HG03135 (cell line): Measurements from ENCODE around the gene DNAAF3.
"Not testable (repeated sequence)": the region's sequence is repeated elsewhere in the genome, so short reads cannot be mapped to it uniquely, and the experiment has no call there.

Source experiments
- ATAC-seq: cut with Tn5 transposase; IDR thresholded peaks from one replicate; pipeline ENCODE4 v1.9.1; 2021; ENCODE audit warnings: mild to moderate bottlenecking, moderate library complexity; ENCODE audit not compliant: unreplicated experiment

DNAAF3 gene

DNA sequence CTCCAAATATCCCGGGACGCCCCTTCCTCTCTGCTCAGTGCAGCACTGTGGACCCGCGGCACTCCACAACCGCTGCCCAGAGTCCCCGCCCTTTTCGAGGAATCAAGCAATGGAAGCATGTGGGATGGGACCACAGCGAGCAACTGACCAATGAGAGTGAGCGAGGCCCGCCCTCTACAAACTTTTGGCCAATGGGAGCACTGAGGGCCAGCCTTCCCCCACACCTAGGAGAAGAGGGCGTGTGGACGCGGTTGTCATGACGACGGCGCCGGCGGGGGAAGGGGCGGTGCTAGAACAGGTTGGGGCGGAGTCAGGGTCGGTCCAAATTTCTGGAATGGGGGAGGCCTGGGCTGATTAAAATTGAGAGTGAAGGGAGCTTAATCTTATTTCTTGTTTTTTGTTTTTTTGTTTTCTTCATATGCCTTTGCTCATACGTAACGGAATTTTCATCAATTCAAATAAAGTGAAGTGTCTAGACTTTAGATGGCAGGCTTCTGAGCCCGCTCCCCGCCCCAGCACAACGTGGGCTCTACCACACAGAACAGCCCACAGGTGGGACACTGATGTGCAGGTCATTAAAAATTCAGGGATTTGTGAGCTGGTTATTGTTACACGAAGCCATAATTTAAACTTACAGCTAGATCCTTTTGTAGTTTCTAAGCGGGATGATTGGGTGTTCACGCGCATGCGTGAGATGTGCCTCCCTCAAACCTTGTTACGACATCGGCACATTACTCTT is at the start of gene DNAAF3:
Gene DNAAF3, minus strand, starts transcription at position 84 of the 739 bp plus-strand sequence. CDS start 200 bp downstream, outside the sequence.
- ATAC-seq: peak; percentile 74

DNA sequence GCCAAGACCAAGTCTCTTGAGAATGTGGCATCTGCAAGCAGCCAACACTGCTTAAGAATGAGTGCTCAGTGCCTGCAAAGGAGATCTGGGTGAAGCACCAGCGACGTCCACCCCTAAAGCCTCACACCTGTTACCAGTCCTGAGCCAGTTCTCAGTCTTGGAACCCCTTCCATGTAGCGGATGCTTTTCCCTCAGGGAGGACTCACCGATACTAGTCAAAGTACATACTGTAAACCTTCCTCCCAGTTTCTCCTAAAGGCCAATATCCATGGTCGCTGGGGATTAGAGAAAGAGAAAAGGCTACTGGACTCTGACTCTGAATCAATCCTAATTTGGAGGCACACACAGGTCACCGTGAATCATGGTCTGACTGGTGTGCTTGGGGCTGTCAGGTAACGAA is 47.1 kb upstream of the DNAAF3 start:
- ATAC-seq: no peak

DNA sequence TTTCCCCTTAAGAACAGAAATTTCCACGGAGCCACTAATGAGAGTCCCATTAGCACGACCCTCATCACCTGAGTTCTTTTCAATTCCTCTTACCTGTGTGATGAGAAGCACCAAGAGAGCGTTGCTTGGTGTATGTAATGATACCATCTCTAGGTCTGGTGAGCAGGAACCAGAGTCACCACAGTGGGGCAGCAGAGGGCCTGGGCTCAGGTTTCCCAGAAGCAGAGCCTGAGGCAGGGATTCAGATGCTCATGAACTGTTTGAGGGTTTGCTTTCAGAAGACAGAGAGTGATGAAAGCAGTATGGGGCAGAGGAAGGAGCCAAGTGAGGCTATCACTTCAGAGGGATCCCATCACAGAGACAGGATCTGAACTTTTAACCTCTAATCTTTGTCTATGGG is 46.0 kb upstream of the DNAAF3 start:
- no peak for ATAC-seq

DNA sequence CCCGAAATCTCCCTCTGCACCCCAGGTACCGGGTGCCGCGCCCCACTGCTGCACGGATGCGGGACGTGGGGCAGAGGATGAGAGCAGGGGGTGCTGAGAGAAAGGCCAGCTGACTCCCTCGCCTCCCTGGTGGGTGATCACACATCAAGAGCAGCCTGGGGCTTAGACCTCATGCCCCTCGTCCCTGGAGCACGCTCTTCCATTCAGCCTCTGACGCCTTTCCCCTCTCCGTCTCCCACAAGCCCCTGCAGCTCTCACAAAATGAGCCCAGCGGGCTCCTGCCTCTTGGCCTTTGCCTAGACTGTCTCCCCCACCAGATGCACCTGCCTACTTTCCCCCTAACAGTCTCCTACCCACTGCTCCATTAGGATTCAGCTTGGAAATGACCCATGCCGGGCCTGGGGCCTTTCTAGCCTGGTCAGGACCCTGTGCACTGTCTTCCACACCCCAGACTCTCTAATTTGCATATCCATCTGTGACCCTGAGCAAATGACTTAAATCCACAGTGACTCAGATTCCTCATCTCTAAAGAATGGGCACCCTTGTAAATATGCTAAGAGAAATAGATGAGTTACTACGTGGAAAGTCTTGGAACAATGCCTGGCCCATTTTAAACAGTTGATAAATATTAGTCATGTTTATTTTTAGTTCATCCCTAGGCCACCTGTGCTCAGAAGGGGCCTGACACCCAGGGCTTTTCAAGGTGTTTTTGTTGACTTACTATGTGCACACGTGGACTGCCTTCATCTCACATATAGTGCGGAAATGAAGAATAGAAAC is 43.5 kb upstream of the DNAAF3 start:
- no peak for ATAC-seq

DNA sequence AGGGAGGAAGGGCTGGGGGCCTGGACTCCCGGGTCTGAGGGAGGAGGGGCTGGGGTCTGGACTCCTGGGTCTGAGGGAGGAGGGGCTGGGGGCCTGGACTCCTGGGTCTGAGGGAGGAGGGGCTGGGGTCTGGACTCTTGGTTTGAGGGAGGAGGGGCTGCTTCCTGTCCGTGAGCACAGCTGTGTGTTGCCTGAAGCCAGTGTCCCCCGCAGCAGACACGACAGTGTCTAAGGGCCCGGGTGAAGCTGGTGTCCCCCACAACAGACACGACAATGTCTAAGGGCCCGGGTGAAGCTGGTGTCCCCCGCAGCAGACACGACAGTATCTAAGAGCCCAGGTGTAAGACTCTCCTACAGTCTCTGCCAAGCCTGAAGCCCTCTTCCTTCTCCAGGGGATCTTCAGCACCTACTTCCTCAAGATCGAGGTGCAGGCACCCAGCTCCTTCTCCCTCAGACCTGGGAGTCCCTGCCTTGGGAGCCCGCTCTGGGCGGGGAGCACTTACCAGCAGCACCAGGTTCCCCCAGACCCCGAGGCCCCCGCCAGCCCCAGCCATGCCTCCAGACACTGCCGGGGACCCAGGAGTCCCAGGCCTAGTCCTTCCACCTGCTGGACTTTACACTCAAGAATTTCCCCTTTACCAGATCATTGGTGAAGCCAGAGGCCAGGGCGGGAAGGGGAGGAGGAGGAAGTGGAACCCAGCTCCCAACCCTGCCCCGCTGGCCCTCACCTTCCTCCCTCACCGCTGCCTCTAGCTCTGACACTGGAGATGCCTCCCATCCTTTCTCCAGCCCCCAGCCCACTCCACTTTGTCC is 42.7 kb upstream of the DNAAF3 start, which contains the start of gene PTPRH:
Gene PTPRH, minus strand, starts transcription at position 622 of the 813 bp plus-strand sequence. Its CDS starts 68 bp downstream, at position 554.
- no peak for ATAC-seq

DNA sequence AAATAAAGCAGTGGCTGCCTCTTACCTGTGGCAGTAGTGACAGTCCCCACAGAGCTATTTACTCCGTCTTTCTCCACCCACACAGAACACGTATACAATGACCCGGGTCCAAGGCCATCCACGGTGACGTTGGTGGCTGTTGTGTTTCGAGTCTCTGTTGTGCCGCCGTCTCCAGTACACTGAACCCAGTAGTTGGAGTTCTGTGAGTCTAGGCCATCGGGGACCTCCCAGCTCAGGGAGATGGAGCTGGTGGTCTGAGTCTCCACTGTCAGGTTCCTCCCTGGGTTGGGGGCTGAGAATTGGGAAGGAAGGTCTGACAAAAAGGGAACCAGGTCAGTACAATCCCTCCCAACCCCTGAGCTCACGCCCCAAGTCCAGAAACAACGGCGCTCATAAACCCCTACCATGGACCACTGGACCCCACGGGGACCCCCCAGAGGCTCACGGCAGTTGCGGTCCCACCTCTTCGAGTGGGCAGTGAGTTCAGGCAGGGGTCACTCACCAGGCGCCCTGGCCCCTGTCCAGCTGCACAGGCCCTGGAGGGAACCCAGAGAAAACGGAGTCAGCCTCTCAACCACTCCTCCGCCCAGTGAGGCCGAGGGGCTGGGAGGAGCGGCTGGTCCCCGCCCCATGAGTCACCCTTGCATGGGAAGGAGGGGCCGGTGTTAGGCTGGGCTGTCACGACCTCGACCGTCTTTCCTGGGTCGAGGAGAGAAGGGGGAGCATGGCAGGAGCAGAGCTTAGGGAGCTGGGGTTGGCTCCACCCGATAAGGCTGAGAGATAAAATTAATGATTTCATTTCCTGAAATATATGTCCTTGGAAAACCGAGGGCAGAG is 40.5 kb upstream of the DNAAF3 start:
- no peak for ATAC-seq

DNA sequence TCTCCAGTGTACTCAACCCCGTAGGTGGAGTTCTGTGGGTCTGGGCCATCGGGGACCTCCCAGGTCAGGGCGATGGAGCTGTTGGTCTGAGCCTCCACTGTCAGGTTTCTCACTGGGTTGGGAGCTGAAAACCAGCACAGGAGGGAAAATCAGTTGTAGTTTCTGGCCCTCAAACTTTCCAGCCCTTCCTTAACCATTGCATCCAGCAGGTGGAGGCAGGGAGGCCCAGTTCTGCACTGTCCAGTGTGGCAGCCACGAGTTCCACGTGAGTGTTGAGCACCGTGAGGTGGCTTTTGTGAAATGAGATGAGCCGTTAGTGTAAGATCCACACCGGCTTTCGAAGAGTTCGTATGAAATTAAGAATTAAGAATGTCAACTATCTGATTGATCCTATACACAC is 35.8 kb upstream of the DNAAF3 start:
- ATAC-seq: not testable (repeated sequence)

DNA sequence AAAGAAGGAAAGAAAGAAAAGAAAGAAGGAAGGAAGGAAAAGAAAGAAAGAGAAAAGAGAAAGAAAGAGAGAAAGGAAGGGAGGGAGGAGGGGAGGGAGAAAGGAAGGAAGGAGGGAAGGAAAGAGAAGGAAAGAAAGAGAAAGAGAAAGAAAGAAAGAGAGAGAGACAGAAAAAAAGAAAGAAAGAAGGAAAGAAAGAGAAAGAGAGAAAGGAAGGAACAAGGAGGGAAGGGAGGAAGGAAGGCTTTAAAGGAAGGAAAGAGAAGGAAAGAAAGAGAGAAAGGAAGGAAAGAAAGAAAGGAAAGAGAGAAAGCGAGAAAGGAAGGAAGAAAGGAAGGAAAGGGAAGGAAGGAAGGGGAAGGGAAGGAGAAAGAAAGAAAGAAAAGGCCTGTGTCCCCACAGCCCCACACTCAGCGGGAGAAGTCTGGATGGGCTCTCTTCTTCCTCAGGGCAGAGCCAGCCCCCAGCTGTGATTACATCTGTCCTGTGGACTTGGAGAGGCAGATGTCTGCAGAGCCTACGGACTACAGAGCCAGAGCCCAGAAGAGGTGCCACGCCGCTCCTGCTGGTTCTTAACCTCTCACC is 33.3 kb upstream of the DNAAF3 start:
- no peak for ATAC-seq

DNA sequence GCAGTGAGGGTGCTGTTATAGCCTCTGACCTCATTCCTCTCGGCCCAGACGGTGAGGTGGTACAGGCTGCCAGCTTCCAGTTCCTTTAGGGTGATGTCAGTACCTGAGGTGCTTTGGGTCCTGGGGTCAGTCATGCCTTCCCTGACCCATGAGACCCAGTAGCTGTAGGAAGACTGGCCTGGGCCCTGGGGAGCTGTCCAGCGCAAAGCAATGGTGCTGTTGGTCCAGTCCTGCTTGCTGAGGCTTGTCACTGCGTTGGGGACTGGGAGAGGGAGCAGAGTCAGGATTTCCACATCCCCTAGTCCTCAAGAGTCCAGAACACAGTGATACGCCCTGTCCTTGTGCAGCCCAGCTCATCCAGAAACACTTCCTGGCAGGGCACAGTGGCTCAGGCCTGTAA is 32.2 kb upstream of the DNAAF3 start:
- ATAC-seq: no peak

DNA sequence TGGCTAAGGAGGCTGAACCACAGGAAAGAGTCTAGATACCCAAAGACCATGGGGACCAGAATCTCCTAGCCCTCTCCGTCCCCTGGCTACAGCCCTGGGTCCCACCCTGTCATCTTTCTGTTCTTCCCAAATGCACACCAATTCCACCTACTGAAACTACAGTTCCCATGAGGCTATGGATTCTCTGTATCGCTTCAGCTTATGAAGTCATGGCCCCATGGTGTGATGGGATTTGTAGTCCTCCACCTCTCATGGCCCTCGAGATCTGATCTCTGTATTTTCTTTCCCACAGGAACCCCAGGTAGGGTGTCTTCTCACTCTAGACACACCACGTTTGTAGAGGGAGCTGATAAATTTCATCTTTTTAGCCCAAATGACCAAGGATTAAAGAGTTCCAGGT is 31.1 kb upstream of the DNAAF3 start:
- no peak for ATAC-seq

DNA sequence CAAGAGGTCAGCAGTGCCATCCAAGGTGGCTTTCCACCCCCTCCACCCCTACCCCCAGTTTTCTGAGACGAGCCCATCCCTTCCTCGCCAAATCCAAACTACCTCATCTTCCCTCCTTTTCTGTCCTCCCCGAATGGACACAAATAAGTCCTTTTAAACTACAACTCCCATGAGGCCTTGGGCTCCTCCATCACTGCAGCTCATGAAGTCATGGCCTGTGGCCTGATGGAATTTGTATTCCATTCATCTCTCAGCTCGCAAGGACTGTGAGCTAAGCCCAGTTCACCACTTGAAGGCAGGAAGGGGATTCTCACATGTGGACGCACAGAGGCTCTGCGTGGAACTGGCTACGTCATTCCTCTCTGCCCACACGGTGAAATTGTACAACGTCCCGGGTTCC is 30.4 kb upstream of the DNAAF3 start:
- no peak for ATAC-seq

DNA sequence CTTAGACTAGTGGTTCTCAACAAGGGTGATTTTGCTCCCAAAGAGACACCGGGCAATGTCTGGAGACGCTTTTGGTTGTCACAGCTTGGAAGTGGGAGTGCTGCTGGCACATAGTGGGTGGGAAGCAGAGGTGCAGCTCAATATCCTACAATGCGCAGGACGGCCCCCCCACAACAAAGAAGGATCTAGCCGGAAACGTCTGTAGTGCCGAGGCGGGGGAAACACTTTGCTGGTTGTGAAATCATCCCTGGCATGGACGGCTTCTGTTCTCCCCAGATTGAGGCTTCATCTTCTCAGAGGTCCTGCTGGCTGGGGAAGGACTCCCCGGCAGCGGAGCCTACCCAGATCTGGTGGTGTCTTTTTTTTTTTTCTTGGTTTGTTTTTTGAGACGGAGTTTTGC is 27.1 kb upstream of the DNAAF3 start:
- ATAC-seq: no peak

DNA sequence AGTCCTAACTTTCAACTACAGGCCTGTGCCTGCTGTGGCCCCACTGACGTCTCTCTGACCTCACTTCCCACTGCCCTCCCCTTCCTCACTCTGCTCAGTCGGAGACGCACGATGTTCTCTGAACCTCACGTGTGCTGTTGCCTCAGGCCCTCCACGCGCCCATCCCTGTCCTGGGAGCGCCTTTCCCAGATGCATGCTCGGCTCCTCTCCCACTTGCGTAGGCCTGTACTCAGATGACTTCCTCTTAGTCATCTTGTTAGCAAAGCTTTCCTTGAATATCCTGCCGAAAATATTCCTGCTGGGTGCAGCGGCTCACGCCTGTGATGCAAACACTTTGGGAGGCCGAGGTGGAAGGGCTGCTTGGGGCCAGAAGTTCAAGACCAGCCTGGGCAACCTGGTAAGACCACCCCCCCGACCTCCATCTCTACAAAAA is 23.0 kb upstream of the DNAAF3 start:
- ATAC-seq: no peak

DNA sequence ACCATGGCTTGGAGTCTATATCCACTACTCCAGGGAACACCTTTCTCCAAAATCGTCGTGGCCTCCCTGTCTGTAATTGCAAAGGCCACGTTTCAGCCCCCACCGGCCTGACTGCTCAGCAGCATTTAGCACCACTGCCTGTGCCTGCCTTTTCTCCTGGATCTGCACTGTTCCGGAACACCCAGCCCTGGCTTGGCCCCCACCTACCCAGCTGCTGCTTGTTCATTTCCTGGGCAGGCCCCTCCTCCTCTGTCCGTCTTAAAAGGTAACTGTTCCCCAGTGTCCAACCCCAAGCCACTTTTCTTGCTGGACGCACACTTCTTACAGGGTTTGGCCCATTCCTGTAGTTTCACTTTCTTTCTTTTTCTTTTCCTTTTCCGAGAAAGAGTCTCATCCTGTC is 22.2 kb upstream of the DNAAF3 start:
- no peak for ATAC-seq

DNA sequence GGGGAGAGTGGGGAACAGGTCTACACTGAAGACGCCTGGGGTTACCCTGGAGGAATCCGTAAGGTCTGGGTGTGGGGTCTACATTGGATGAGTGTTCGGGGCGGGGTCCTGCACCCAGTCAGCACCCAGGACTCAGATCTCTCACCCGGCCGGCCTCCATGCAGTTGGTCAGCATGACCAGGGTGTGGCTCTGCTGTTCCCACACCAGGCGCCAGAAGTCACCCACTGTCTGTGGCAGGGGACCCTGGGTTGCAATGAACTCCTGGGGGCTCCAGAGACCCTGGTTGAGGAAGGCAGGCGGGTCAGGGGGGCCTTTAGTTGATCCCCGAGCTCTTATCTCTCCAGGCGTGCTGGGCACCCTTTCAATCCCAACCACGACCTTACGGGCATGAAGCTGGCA is 19.7 kb upstream of the DNAAF3 start:
- ATAC-seq: no peak

DNA sequence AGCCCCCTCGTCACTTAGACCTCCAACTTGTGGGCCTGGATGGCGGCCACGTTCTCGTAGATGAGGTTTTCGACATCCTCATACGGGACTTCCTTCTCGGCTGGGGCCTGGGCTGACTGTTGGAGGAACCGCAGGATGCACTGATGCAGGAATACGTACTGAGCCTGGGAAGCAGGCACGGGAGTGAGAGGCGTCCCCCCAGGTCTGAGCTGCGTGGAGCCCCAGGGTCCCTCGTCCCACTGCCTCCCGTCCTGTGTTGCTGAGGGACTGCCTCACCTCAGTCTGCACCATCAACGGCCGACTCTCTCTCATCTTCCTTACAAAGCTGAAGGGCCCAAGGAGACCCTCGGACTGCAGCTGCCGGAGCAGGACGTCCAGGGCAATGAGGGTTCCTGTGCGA is 15.3 kb upstream of the DNAAF3 start:
- no peak for ATAC-seq

DNA sequence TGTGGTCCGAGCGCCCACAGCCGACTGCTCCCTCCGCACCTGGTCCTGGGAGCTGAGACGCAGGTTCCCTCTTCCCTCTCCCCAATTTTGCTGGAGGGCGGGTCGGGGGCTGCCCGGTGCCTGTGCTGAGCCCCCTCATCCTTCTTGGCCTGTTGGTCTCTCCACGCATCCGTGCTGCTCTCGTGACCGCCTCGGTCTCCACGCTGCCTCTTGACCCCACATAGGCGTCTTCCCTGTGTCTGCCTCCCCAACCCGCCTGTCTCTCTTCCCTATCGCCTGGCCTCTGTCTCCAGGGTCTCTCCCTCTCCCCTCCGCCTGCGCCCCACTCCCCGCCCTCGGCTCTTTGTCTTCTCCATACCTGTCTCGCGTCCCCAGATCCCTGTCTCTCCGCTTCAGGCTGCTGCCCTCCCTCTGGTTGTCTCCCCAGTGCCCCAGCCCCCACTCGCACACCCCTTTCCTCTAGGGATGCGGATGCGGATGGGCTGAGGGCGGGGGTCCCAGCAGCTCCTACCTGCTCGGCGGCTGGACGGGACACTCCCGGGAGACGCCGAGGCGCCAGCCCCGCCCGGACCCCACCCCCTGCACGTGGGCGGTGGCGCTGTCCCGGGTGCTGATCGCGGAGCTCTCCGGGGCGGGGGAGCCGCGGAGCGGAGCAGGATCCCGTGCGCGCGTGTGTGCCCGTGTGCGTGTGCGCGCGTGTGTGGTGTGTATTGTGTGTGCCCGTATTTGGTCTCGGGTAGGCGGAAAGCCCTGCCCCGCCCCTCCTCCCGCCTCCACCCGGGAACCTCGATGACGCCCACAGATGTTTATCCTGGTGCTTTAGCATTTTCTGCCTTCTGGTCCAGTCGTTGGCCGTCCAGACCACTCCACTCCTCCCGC is 13.4 kb upstream of the DNAAF3 start, which contains the start of gene SYT5:
Gene SYT5, minus strand, starts transcription at position 684 of the 879 bp plus-strand sequence. CDS start 1,248 bp downstream, outside the sequence.
- peak; percentile 14 for ATAC-seq

DNA sequence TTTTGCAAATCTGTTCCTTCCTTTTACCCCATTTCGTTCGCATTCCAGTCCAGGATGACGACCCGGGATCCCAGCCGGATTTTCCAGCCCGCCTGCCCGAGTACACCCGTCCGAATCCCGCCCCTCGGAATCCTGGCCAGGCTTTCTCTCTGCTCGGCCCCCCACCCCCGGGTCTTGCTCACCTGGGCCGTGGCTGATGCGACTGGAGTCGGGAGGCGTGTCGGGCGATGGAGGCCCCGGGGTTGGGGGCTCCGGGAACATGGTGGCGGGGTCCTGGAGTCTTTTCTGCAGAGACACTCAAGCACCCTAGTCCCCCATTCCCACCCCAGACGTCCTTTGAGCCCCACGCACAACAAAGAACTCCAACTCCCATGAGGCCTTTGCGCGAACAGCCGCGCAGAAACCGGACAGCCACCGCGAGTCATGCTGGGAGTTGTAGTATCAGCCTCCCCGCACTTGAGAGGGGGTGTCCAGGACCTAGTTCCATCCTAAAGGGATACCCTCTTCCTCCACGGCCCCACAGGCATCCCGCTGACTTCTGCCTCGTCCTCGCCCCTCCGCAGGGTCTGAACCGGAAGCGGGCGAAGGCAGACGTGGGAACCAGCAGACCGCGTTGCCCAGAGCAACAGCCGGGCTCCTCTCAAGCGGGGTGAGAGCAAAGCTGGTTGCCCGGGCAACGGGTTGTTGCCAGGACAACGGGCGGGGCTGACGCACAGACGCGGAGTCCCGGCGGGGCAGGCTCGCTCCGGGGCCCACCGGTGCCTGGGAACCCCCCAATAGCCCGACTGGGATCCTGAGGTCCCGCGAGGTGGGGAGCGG is 12.6 kb upstream of the DNAAF3 start:
- ATAC-seq: peak; percentile 79
